SK-N-SH (cell line): ENCODE data around the gene FAM110A. TPM values are rescaled to one million over a fixed set of nuclear protein-coding genes. Genes with fewer than 3 reads are reported as not detected.

Experiments
- CTCF ChIA-PET: fragments of 300-600, 350-600 bp; formaldehyde crosslinking; extraction: SDS; loops from one replicate; lab custom pipeline; 2021; lab: Yijun Ruan, JAX
- POLR2A ChIA-PET: fragments of 350-600 bp; sonication (Branson Sonifier 250); formaldehyde crosslinking; extraction: SDS; loops from one replicate; lab custom pipeline; 2020; ENCODE audit warnings: antibody characterized with exemption, inconsistent platforms; lab: Yijun Ruan, JAX
- DNase-seq: peaks from one replicate; pipeline ENCODE4 v3.0.0; 2012
- H2AFZ ChIP-seq: fragments of 200-600 bp; sonication (generic); 2 replicates; pipeline ENCODE4 v1.8.1; 2016; ENCODE audit warnings: antibody characterized with exemption, mild to moderate bottlenecking, low read depth
- H3F3A ChIP-seq: fragments of 200-600 bp; sonication (generic); replicated peaks from 2 replicates; pipeline ENCODE3; 2016; ENCODE audit warnings: antibody characterized with exemption, mild to moderate bottlenecking; ENCODE audit not compliant: insufficient read depth
- H3K27ac ChIP-seq, 2 experiments: fragments of 200-500 bp in 1 of 2; fragments of 200-600 bp in 1 of 2; sonication (Bioruptor generic) in 1 of 2; sonication (generic), shearing (Covaris generic) in 1 of 2; 2 replicates each; pipeline versions ENCODE4 v1.5.1 to v1.6.1; 2014 to 2016; ENCODE audit warnings: low read depth in 2 of 2, inconsistent platforms in 1 of 2, low read length in 1 of 2, mild to moderate bottlenecking in 1 of 2, mixed read lengths in 1 of 2
- H3K27me3 ChIP-seq: fragments of 200-600 bp; sonication (generic), shearing (Covaris generic); 2 replicates; pipeline ENCODE4 v1.6.1; 2016; ENCODE audit warnings: mixed run types; ENCODE audit not compliant: insufficient read depth
- H3K36me3 ChIP-seq, 2 experiments: fragments of 200-500 bp in 1 of 2; fragments of 200-600 bp in 1 of 2; sonication (Bioruptor generic) in 1 of 2; sonication (generic) in 1 of 2; replicated peaks in 1 of 2; 2 replicates each; pipeline versions ENCODE3 to v1.5.1; 2014 to 2016; ENCODE audit warnings: low read length in 1 of 2, mild to moderate bottlenecking in 1 of 2; ENCODE audit not compliant: insufficient read depth in 2 of 2, control insufficient read depth in 1 of 2
- H3K4me1 ChIP-seq, 2 experiments: fragments of 200-500 bp in 1 of 2; fragments of 200-600 bp in 1 of 2; sonication (Bioruptor generic) in 1 of 2; sonication (generic), shearing (Covaris generic) in 1 of 2; 2 replicates each; pipeline versions ENCODE4 v1.5.1 to v1.6.1; 2014 to 2016; ENCODE audit warnings: low read depth in 1 of 2, low read length in 1 of 2, mixed run types in 1 of 2; ENCODE audit not compliant: insufficient read depth in 2 of 2, control insufficient read depth in 1 of 2
- H3K4me2 ChIP-seq: fragments of 200-600 bp; sonication (generic), shearing (Covaris generic); 2 replicates; pipeline ENCODE4 v1.6.1; 2017; ENCODE audit warnings: mixed run types
- H3K4me3 ChIP-seq, 2 experiments: fragments of 200-500 bp in 1 of 2; fragments of 200-600 bp in 1 of 2; sonication (Bioruptor generic) in 1 of 2; sonication (generic), shearing (Covaris generic) in 1 of 2; 2 replicates each; pipeline versions ENCODE4 v1.5.1 to v1.8.1; 2014 to 2016; ENCODE audit warnings: low read depth in 2 of 2, inconsistent platforms in 1 of 2, low read length in 1 of 2, mild to moderate bottlenecking in 1 of 2, mixed read lengths in 1 of 2, moderate library complexity in 1 of 2
- H3K79me2 ChIP-seq: fragments of 200-600 bp; sonication (generic); 2 replicates; pipeline ENCODE4 v1.8.1; 2017; ENCODE audit warnings: mild to moderate bottlenecking; ENCODE audit not compliant: insufficient read depth
- H3K9ac ChIP-seq: fragments of 200-600 bp; sonication (generic); 2 replicates; pipeline ENCODE4 v1.6.1; 2017; ENCODE audit warnings: mixed run types
- H3K9me2 ChIP-seq: fragments of 200-600 bp; sonication (generic); 2 replicates; pipeline ENCODE4 v1.6.1; 2017; ENCODE audit warnings: mixed run types
- H3K9me3 ChIP-seq: fragments of 200-600 bp; sonication (generic); 2 replicates; pipeline ENCODE4 v1.6.1; 2017; ENCODE audit warnings: mixed run types, mild to moderate bottlenecking, moderate library complexity
- H4K20me1 ChIP-seq: fragments of 200-600 bp; sonication (generic); 2 replicates; pipeline ENCODE4 v1.6.1; 2017; ENCODE audit warnings: mild to moderate bottlenecking, mixed run types; ENCODE audit not compliant: insufficient read depth
- CHD2 ChIP-seq: fragments of 150-350 bp; IDR thresholded peaks from 2 replicates; pipeline ENCODE4 v1.6.1; 2018; ENCODE audit warnings: low read length; ENCODE audit not compliant: partially characterized antibody
- ELF1 ChIP-seq: IDR thresholded peaks from 2 replicates; pipeline ENCODE4 v1.4.0; 2012
- FOSL2 ChIP-seq: IDR thresholded peaks from 2 replicates; pipeline ENCODE4 v1.4.0; 2012; ENCODE audit warnings: low read depth, mild to moderate bottlenecking, moderate library complexity, borderline replicate concordance
- FOXJ3 ChIP-seq: sonication (generic); formaldehyde crosslinking; IDR thresholded peaks from 2 replicates; pipeline ENCODE4 v1.5.1; 2020; ENCODE audit warnings: mild to moderate bottlenecking, missing genetic modification reagents
- JUND ChIP-seq: IDR thresholded peaks from 2 replicates; pipeline ENCODE4 v1.4.0; 2012
- MAX ChIP-seq: IDR thresholded peaks from 2 replicates; pipeline ENCODE4 v1.4.0; 2012; ENCODE audit warnings: low read depth
- MEF2A ChIP-seq: IDR thresholded peaks from 2 replicates; pipeline ENCODE4 v1.4.0; 2012; ENCODE audit warnings: low read depth, borderline replicate concordance
- MXI1 ChIP-seq: IDR thresholded peaks from 2 replicates; pipeline ENCODE4 v1.6.1; 2012; ENCODE audit warnings: mild to moderate bottlenecking, low read depth, low read length, improper control_type of control experiment
- NRF1 ChIP-seq: IDR thresholded peaks from 2 replicates; pipeline ENCODE4 v1.6.1; 2012; ENCODE audit warnings: low read depth, mild to moderate bottlenecking, low read length
- POLR2AphosphoS5 ChIP-seq: IDR thresholded peaks from 2 replicates; pipeline ENCODE4 v1.6.1; 2012; ENCODE audit warnings: low read depth, low read length
- RAD21 ChIP-seq: IDR thresholded peaks from 2 replicates; pipeline ENCODE4 v1.6.1; 2012; ENCODE audit warnings: mild to moderate bottlenecking, low read length
- RCOR1 ChIP-seq: fragments of 150-350 bp; IDR thresholded peaks from 2 replicates; pipeline ENCODE4 v1.6.1; 2017; ENCODE audit warnings: antibody characterized with exemption, low read length
- REST ChIP-seq: IDR thresholded peaks from 2 replicates; pipeline ENCODE4 v1.6.1; 2012; ENCODE audit warnings: mild to moderate bottlenecking, low read depth, low read length, moderate library complexity
- RFX5 ChIP-seq: IDR thresholded peaks from 2 replicates; pipeline ENCODE4 v1.6.1; 2012; ENCODE audit warnings: mild to moderate bottlenecking, improper control_type of control experiment, low read length
- RXRA ChIP-seq: IDR thresholded peaks from 2 replicates; pipeline ENCODE4 v1.4.0; 2012; ENCODE audit warnings: low read depth, mild to moderate bottlenecking, borderline replicate concordance
- SMC3 ChIP-seq: IDR thresholded peaks from 2 replicates; pipeline ENCODE4 v1.6.1; 2012; ENCODE audit warnings: low read depth, low read length, improper control_type of control experiment
- TEAD4 ChIP-seq: IDR thresholded peaks from 2 replicates; pipeline ENCODE4 v1.4.0; 2012; ENCODE audit warnings: mild to moderate bottlenecking, borderline replicate concordance; ENCODE audit not compliant: insufficient read depth
- USF2 ChIP-seq: fragments of 150-350 bp; IDR thresholded peaks from 2 replicates; pipeline ENCODE4 v1.6.1; 2017; ENCODE audit warnings: antibody characterized with exemption, low read length, low read depth, borderline replicate concordance
- ZBTB33 ChIP-seq: IDR thresholded peaks from 2 replicates; pipeline ENCODE4 v1.4.0; 2012; ENCODE audit warnings: low read depth, borderline replicate concordance
- WGBS: methylation state at CpG from one replicate; pipeline ENCODE4 v1.1.6; 2017; ENCODE audit warnings: low lambda C conversion rate; 5-methylcytosine and 5-hydroxymethylcytosine counted together
- polyA plus RNA-seq, 3 experiments: library from polyadenylated mRNA; depleted of rRNA; stranded (reverse); fragments of >200 nt; gene quantifications; 2 replicates each; pipeline ENCODE4 v1.2.3, GENCODE V29; 2012

FAM110A gene
- polyA plus RNA-seq, 1 of the 3 experiments (the other 2 are of a cell fraction), result 3.8 TPM

- Histone ChIP-seq H3K79me2 (no peaks in the 10 kb centered on the region), H3K36me3 (no peaks in the 10 kb centered on the region), H4K20me1 (no peaks in the 10 kb centered on the region), H3K4me1 (no peaks in the 10 kb centered on the region), H2AFZ (no peak overlapping the region), H3K9ac (no peak overlapping the region), H3F3A (no peaks in the 10 kb centered on the region), H3K4me3 (no peak overlapping the region), H3K9me3 (no peaks in the 10 kb centered on the region)
- no peak for DNase-seq
- POLR2A ChIA-PET, result no interaction called here
- CTCF ChIA-PET, result interaction anchor here (0.7 to 1.8 kb wide), 4 partner anchors 16 to 113 kb away, joined by 3 to 7 read pairs (median 4); no protein-coding TSS in a partner anchor
- no peak for TF ChIP-seq ZBTB33
- no peak for TF ChIP-seq RXRA
- no peak for TF ChIP-seq NRF1
- no peak for TF ChIP-seq FOXJ3
- no peak for TF ChIP-seq CHD2
- TF ChIP-seq TEAD4, result no peak
- no peak for TF ChIP-seq ELF1
- TF ChIP-seq JUND, result no peak
- TF ChIP-seq FOSL2, result no peak
- no peak for TF ChIP-seq USF2
- no peak for TF ChIP-seq MXI1
- TF ChIP-seq POLR2AphosphoS5, result no peak
- TF ChIP-seq MAX, result no peak
- TF ChIP-seq RAD21, result no peak
- TF ChIP-seq RFX5, result no peak
- no peak for TF ChIP-seq SMC3
- TF ChIP-seq RCOR1, result no peak
- no peak for TF ChIP-seq MEF2A
- TF ChIP-seq REST, result no peak
- TF ChIP-seq, all 33 proteins: peak for 0
- Histone ChIP-seq H3K4me2 (no peak overlapping the region), H3K27me3 (no peaks in the 10 kb centered on the region), H3K9me2 (no peaks in the 10 kb centered on the region), H3K27ac (no peak overlapping the region)
- WGBS, result 54% methylated on average over 3 of the region's 10 CpGs
These were observed 40.5 kb downstream of the FAM110A start for GRCh38 chr20:873875-874607.
